Chondrocyte (in vitro differentiated cells): ENCODE data around the gene URB1. TPM values are rescaled to one million over a fixed set of nuclear protein-coding genes. Genes with fewer than 3 reads are reported as not detected.
A peak's percentile ranks its signal among the peaks of the same experiment; 100 is the strongest.
"Not testable (repeated sequence)": the region's sequence is repeated elsewhere in the genome, so short reads cannot be mapped to it uniquely, and the experiment has no call there.

Experiments used
- DNase-seq: peaks from one replicate; pipeline ENCODE4 v3.0.0; 2021; ENCODE audit warnings: mixed read lengths, low spot score
- H3K27ac Mint-ChIP-seq: one replicate; pipeline ENCODE4 v1.8.0; 2021; ENCODE audit warnings: mild to moderate bottlenecking, moderate library complexity, mixed read lengths; ENCODE audit not compliant: unreplicated experiment
- H3K27me3 Mint-ChIP-seq: 2 replicates; pipeline ENCODE4 v1.8.0; 2021; ENCODE audit warnings: low read depth, mixed read lengths
- H3K36me3 Mint-ChIP-seq: 2 replicates; pipeline ENCODE4 v1.8.0; 2021; ENCODE audit warnings: low read depth, mixed read lengths
- H3K4me1 Mint-ChIP-seq: 2 replicates; pipeline ENCODE4 v1.8.0; 2021; ENCODE audit warnings: low read depth, mild to moderate bottlenecking, mixed read lengths
- H3K4me3 Mint-ChIP-seq: one replicate; pipeline ENCODE4 v1.8.0; 2021; ENCODE audit warnings: mild to moderate bottlenecking, moderate library complexity, mixed read lengths; ENCODE audit not compliant: unreplicated experiment
- H3K9me3 Mint-ChIP-seq: 2 replicates; pipeline ENCODE4 v1.8.0; 2021; ENCODE audit warnings: low read depth, mixed read lengths
- long read RNA-seq: library from polyadenylated mRNA; stranded (forward); transcript quantifications from one replicate; pipeline ENCODE4 v2.0.0, GENCODE V29; 2021
- total RNA-seq: library from RNA; stranded (reverse); gene quantifications from 3 replicates; pipeline ENCODE4 v1.2.1, GENCODE V29; 2021
- TF ChIP-seq, protein P1 (sequence below): fragments of 200-600 bp; sonication (generic); IDR thresholded peaks from 2 replicates; pipeline ENCODE4 v1.5.0; 2021; ENCODE audit warnings: antibody characterized with exemption, mild to moderate bottlenecking, moderate library complexity

Gene URB1, protein sequence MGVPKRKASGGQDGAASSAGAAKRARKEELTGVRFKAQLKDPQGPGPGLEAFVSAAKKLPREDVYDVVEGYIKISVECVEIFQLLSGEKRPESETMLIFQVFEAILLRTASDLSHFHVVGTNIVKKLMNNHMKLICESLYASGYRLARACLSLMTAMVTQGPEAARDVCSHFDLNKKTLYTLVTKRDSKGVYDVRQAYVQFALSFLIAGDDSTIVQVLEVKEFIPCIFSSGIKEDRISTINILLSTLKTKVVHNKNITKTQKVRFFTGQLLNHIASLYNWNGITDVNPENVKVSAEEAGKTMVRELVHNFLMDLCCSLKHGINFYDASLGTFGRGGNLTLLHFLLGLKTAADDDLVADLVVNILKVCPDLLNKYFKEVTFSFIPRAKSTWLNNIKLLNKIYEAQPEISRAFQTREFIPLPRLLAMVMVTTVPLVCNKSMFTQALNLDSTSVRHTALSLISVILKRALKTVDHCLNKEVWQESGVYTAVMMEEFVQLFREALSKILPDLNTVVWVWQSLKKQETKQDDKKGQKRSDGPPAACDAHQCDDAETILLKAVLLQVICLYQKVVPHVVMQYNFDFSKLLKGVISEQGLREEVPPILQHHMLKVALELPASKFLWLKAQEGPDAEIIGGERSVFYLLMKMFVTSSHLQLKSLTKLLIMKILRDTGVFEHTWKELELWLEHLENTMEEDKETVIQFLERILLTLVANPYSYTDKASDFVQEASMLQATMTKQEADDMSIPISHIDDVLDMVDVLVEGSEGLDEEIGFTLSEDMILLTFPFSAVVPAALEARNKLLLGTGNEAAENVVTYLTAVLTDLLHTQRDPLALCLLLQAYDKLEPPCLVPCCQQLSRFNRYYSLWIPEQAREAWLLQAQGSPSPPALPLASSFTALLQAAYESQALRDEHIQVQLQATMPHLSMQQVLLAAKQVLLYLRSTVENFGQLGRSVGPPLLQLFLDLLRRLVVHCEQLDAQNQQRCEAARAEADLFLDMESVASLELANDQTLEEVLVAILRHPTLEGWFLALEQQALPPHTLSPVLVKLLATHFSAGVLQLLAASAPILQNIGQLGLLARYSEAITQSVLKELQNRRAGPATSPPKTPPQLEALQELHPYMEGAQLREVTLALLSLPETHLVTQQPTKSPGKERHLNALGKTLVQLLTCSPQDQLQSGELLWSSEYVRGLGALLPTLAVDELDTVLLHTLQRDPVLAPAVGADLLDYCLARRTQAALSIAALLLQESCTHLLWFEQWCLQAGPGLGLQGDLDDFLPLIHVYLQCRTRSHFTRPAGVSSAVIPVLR (N-terminal part only)
- total RNA-seq: 13.5 to 22.1 TPM (median 15.1 TPM) in 3 replicates
- long read RNA-seq, full-length matches to known transcripts: 3 of 20 reads
- long read RNA-seq, partial matches to known transcripts: 12 of 20 reads
- long read RNA-seq, other reads (novel, unspliced or antisense): 5 of 20 reads

DNA sequence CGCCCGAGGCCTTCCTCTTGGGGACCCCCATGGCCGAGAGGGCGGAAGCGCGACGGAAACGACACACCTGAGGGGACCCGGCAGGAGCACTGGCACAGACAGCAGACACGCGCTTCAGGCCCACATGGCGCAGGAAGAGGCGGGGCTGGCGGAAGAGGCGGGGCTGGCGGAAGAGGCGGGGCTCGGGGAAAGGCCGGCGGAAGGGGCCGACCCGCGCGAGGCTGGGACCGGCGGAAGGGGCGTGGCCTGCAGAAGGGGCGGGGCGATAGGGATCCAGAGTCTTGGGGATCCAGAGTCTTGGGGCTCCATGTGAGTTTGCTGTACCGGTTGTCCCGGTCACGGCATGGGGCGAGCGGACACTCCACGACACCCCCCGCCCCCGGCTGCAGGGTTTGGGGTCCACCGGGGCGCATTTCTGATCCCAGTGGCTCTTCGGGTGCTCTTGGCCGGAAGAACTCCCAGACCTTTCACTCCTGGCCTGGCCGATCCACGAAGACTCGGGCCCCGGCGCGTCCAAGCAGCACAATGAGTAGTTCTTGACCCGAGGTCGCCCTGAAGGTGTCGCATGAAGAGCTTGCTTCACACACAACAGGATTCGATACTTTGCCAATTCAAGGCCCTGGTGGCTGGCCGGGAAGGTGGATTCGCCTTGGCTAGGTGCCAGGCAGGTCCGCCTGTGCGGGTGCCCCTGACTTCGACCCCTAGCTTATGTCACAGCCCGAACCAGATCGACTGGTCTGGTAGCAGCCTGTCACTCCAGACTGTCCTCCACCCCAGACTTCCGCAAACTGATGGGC is at the start of gene URB1:
Gene URB1, minus strand, starts transcription at position 133 of the 797 bp plus-strand sequence. Its CDS starts 102 bp downstream, at position 31.
- TF ChIP-seq, protein P1, sequence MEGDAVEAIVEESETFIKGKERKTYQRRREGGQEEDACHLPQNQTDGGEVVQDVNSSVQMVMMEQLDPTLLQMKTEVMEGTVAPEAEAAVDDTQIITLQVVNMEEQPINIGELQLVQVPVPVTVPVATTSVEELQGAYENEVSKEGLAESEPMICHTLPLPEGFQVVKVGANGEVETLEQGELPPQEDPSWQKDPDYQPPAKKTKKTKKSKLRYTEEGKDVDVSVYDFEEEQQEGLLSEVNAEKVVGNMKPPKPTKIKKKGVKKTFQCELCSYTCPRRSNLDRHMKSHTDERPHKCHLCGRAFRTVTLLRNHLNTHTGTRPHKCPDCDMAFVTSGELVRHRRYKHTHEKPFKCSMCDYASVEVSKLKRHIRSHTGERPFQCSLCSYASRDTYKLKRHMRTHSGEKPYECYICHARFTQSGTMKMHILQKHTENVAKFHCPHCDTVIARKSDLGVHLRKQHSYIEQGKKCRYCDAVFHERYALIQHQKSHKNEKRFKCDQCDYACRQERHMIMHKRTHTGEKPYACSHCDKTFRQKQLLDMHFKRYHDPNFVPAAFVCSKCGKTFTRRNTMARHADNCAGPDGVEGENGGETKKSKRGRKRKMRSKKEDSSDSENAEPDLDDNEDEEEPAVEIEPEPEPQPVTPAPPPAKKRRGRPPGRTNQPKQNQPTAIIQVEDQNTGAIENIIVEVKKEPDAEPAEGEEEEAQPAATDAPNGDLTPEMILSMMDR: no peak
- DNase-seq: peak; percentile 94
- Mint-ChIP-seq H3K4me1 (peaks cover 30% of the 10 kb centered on the region), H3K4me3 (peak within 1 kb of the TSS; percentile 80), H3K9me3 (peaks cover 2% of the 10 kb centered on the region), H3K36me3 (no peaks in the 10 kb centered on the region), H3K27me3 (peaks cover 4% of the 10 kb centered on the region), H3K27ac (peak within 1 kb of the TSS; percentile 45)

DNA sequence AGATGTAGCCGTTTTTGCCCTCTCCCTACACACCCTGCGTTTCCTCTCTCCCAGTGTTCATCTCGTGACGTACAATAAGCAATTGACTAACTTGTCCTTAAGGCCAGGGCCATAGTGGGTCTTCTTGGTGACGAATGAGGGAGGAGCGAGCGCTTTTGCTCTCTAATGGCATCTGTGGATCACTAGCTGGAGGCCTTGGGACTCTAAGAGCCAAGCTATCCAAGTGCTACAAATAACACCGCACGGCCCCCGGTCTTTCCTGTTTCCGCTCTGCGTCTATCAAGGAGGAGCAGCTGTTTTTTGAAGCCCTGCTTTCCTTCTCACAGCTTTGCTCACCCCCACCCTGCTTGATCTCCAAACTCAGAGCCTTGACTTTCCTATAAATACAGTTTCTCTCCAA is 44.9 kb upstream of the URB1 start:
- no peaks in the 10 kb centered on the region for H3K9me3 Mint-ChIP-seq
- H3K4me1 Mint-ChIP-seq: no peaks in the 10 kb centered on the region
- no peaks in the 10 kb centered on the region for H3K36me3 Mint-ChIP-seq
- no peak overlapping the region for H3K4me3 Mint-ChIP-seq
- DNase-seq: no peak
- TF ChIP-seq, protein P1: no peak
- H3K27ac Mint-ChIP-seq: no peak overlapping the region
- peaks cover 16% of the 10 kb centered on the region for H3K27me3 Mint-ChIP-seq

DNA sequence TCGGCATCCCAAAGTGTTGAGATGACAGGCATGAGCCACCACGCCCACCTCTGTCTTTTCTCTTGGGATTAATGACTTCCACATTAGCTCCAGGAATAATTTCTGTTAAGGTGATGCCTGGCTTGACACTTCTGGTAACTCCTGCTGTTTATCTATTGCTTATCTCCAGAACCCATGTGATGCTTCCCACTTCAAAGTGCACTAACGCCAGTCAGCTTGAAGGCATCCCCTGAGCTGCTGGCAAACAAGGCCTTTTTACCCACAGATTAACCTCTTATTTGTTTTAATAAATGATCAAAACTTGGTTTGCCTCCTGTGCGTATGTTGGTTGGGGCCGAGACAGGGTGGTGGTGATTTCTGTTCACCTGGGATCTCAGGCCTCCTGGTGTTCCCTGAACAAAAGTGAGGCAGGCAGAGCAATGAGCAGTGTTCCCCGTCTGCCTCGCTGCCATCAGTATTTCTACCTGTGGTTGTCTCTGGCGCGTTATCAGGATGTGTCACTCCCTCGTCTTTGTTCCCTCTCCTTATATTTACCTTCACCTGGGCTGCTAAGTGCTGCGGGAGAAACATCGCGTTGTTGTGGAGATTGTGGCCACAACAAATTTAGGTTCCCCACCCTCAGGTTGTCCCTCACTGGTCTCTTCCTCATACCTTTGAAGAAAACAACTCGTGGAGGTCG is 40.3 kb upstream of the URB1 start:
- not testable (repeated sequence) for H3K27me3 Mint-ChIP-seq, DNase-seq, H3K36me3 Mint-ChIP-seq, H3K9me3 Mint-ChIP-seq, H3K4me1 Mint-ChIP-seq, H3K27ac Mint-ChIP-seq, H3K4me3 Mint-ChIP-seq

DNA sequence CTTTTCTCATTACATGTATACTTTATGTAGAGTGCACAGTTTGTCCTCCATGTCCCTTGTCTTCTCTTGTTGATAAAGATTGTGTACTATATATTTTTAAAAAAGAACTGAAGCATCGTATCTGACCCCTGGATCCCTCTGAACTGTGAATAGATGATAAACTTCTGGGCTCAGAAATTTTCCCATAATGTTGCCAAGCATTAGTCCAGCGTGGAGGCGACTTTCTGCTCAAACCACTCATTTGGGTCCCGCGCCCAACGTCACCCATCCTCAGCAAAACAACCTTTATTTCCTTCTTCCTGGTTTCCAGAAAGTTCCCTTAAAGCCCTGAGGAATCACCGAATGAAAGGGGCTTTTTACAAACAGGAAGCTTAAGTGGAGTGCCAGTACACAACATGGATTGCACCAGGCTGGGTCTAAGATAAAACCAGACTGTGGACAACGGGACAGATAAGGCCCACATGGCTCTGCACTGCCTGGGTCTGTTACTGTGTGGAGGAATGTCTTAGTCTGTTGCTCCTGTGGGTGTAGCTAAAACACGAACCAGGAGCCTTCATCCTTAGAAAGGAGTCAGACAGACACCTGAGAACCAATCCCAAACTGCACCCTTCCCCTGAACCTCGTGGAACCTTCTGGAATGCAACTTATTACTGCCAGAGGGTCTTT is 35.3 kb upstream of the URB1 start:
- TF ChIP-seq, protein P1: no peak
- Mint-ChIP-seq H3K27me3 (peaks cover 4% of the 10 kb centered on the region), H3K27ac (no peak overlapping the region), H3K9me3 (peaks cover 5% of the 10 kb centered on the region), H3K4me3 (no peak overlapping the region), H3K4me1 (peaks cover 7% of the 10 kb centered on the region), H3K36me3 (peaks cover 2% of the 10 kb centered on the region)
- no peak for DNase-seq
